Esophagus (tissue), 2 donors: ENCODE measurements around the gene ASPRV1. TPM values are rescaled to one million over a fixed set of nuclear protein-coding genes. Genes with fewer than 3 reads are reported as not detected.
"Not testable (repeated sequence)": the region's sequence is repeated elsewhere in the genome, so short reads cannot be mapped to it uniquely, and the experiment has no call there.

ENCODE experiments used
- H3K27ac ChIP-seq, 2 donors: one replicate each; pipeline ENCODE4 v1.5.1; 2013; ENCODE audit warnings: low read depth in 2 of 2, mild to moderate bottlenecking in 2 of 2, inconsistent platforms in 1 of 2, low read length in 1 of 2, moderate library complexity in 1 of 2
- H3K27me3 ChIP-seq, 2 donors: one replicate each; pipeline ENCODE4 v1.6.1; 2013; ENCODE audit warnings: low read length in 2 of 2, control low read depth in 1 of 2, mild to moderate bottlenecking in 1 of 2; ENCODE audit not compliant: insufficient read depth in 2 of 2, control insufficient read depth in 1 of 2
- H3K36me3 ChIP-seq, 2 donors: one replicate each; pipeline ENCODE4 v1.6.1; 2013; ENCODE audit warnings: low read length in 1 of 2; ENCODE audit not compliant: control insufficient read depth in 2 of 2, insufficient read depth in 2 of 2
- H3K4me1 ChIP-seq, 2 donors: one replicate each; pipeline ENCODE4 v1.6.1; 2013; ENCODE audit warnings: low read length in 1 of 2; ENCODE audit not compliant: control insufficient read depth in 2 of 2, insufficient read depth in 2 of 2
- H3K4me3 ChIP-seq, 2 donors: one replicate each; pipeline ENCODE4 v1.5.1; 2013; ENCODE audit warnings: low read length in 2 of 2, mild to moderate bottlenecking in 2 of 2, low read depth in 1 of 2, moderate library complexity in 1 of 2
- H3K9me3 ChIP-seq, 2 donors: one replicate each; pipeline ENCODE4 v1.6.1; 2013; ENCODE audit warnings: mild to moderate bottlenecking in 2 of 2, low read depth in 1 of 2, low read length in 1 of 2, moderate library complexity in 1 of 2; ENCODE audit not compliant: control insufficient read depth in 2 of 2, insufficient read depth in 1 of 2
- WGBS, 2 donors: extraction: QIAGEN DNeasy Blood & Tissue Kit; methylation state at CpG; one replicate each; pipeline ENCODE4 v1.1.7; 2013; 5-methylcytosine and 5-hydroxymethylcytosine counted together
- polyA plus RNA-seq, 2 donors: library from polyadenylated mRNA; stranded (reverse); fragments of 200-250 nt; gene quantifications; one replicate each; pipeline ENCODE4 v1.2.3, GENCODE V29; 2013
- donor health status: healthy with polysubstance abuse.
- donor health status: Bipolar disorder and iron deficiency.

The ASPRV1 gene
- polyA plus RNA-seq, 2 donors: 0.45 to 0.71 TPM

- Histone ChIP-seq H3K9me3 (no peaks in the 10 kb centered on the region), H3K27me3 (no peaks in the 10 kb centered on the region), H3K4me1 (peaks cover 0 to 4% of the 10 kb centered on the region in 2 donors), H3K27ac (peak overlapping the region; percentile 39 to 48), H3K4me3 (no peak overlapping the region), H3K36me3 (no peaks in the 10 kb centered on the region)
- 63 to 67% methylated on average over 2 of the region's 2 CpGs for WGBS, 2 donors
Observed at GRCh38 chr2:70002241-70002899, 40.9 kb upstream of the ASPRV1 start.

DNA sequence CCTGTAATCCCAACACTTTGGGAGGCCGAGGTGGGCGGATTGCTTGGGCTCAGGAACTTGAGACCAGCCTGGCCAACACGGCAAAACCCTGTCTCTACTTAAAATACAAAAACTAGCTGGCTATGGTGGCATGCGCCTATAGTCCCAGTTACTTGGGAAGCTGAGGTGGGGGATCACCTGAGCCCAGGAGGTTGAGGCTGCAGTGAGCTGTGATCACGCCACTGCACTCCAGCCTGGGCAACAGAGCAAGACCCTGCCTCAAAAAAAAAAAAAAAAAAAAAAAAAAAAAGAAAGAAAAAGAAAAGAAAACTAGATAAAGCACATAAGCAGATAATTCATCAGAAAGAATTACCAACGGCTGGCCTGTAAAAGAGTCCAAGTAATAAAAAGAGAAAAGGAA, 39.1 kb upstream of the ASPRV1 start:
- H3K36me3 ChIP-seq, H3K9me3 ChIP-seq, H3K4me1 ChIP-seq, H3K4me3 ChIP-seq, H3K27me3 ChIP-seq: not testable (repeated sequence)
- 94 to 97% methylated on average over 6 of the region's 6 CpGs for WGBS, 2 donors
- H3K27ac ChIP-seq: peak overlapping the region in 1 of 2 donors; percentile 36

DNA sequence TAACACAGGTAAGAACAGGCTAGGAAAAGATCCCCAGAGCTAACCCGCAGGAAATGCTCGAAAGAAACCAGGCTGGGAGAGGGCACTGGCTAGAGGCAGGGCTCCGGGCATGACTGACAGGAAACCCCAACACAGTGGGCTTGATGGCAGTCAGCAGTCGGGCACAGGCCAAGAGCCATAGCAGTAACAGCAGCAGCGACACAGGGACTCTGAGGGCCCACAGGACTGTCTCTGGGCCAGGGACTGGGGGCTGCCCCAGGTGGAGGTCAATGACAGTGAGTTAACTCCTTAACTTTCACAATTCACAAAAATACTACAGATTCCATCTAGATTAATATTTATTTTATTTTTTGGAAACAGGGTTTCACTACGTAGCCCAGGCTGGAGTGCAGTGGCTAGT, 37.3 kb upstream of the ASPRV1 start:
- WGBS, 2 donors: 92 to 93% methylated on average over 6 of the region's 6 CpGs
- Histone ChIP-seq H3K4me3 (no peak overlapping the region), H3K9me3 (no peaks in the 10 kb centered on the region), H3K27me3 (no peaks in the 10 kb centered on the region), H3K36me3 (peaks cover 0 to 3% of the 10 kb centered on the region in 2 donors), H3K27ac (peak overlapping the region; percentile 49 to 78), H3K4me1 (peaks cover 0 to 7% of the 10 kb centered on the region in 2 donors)

DNA sequence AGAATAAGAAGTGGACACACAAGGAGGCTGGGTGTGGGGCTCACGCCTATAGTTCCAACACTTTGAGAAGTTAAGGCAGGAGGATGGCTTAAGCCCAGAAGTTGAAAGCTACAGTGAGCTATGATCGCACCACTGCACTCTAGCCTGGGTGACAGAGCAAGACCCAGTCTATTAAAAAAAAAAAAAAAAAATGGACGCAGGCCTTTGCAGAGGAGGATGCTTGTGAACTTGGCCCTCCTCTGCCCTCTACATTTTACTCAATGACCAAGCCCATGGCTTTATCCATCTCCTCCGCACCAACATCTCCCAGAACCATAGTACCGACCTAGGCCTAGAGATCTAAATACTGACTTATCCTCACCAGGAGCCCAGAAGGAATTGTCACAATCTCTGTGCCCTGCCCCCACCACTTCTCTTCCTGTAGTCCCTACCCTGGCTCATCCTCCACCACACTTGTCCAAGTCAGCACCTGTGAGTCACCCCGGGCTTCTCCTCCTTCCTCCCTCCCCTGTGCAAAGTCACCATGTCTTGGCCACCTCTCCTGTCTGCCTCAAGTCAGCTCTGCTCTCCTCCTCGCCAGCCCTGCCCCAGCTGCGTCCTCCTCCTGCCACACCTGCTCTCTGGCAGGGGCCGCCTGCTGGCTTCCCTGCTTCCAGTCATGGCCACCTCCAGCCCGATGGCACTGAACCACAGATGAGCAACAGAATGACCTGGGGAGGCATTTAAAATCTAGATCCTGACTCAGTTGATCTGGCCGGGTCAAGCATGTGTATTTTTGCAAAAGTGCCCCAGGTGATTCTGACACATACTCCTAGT, 35.8 kb upstream of the ASPRV1 start:
- no peaks in the 10 kb centered on the region for H3K27me3 ChIP-seq
- H3K36me3 ChIP-seq: peaks cover 0 to 7% of the 10 kb centered on the region in 2 donors
- 71 to 78% methylated on average over 11 of the region's 11 CpGs for WGBS, 2 donors
- H3K9me3 ChIP-seq: peaks cover 0 to 2% of the 10 kb centered on the region in 2 donors
- peaks cover 0 to 7% of the 10 kb centered on the region in 2 donors for H3K4me1 ChIP-seq
- H3K27ac ChIP-seq: peak overlapping the region; percentile 78 to 92
- H3K4me3 ChIP-seq: no peak overlapping the region

DNA sequence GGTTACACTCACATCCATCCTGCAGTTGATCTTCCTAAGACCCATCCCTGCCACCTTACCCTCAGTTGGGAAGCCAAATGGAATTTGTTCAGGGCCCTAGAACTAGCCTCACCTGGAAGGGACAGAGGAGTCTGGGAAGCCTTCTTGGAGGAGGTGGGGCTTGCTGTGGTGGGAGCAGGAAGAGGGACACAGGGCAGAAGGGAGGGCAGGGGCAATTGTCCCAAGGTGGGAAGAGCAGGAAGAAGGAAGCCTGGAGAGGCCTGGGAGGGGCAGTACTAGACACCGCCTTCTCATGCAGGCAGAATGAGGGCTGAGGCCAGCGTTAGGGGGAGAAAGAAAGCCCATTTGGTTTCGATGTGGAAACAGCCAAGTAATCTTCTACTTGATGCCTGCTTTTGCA, 34.1 kb upstream of the ASPRV1 start:
- Histone ChIP-seq H3K27me3 (no peaks in the 10 kb centered on the region), H3K27ac (peak overlapping the region in 1 of 2 donors; percentile 1), H3K9me3 (peaks cover 0 to 2% of the 10 kb centered on the region in 2 donors), H3K36me3 (peaks cover 0 to 7% of the 10 kb centered on the region in 2 donors), H3K4me1 (peaks cover 0 to 7% of the 10 kb centered on the region in 2 donors), H3K4me3 (no peak overlapping the region)
- 95 to 96% methylated on average over 3 of the region's 3 CpGs for WGBS, 2 donors

- H3K27me3 ChIP-seq: no peaks in the 10 kb centered on the region
- H3K9me3 ChIP-seq: peaks cover 0 to 2% of the 10 kb centered on the region in 2 donors
- 92 to 94% methylated on average over 6 of the region's 6 CpGs for WGBS, 2 donors
- H3K4me3 ChIP-seq: no peak overlapping the region
- H3K36me3 ChIP-seq: peaks cover 0 to 7% of the 10 kb centered on the region in 2 donors
- H3K27ac ChIP-seq: peak overlapping the region in 1 of 2 donors; percentile 43
- peaks cover 0 to 7% of the 10 kb centered on the region in 2 donors for H3K4me1 ChIP-seq
Observed at GRCh38 chr2:69994166-69994565, 32.7 kb upstream of the ASPRV1 start.

DNA sequence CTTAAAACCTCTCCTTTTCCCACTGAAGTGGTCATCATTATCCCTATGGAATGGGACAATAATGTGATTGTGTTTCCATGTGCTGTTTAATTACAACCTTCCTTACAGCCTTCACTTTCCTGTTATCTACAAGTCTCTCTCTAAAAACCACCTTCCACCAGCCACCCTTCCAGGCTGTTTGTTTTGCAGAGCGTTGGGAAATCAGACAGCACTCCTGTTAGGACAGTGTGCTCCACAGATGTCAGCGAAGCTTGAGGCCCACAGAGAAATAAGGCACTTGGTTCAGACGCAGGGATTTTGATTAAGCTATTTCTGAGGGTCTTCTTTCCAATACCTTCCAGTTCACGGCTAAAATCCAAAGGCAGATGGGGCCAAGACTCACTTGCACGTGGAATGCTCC, 32.3 kb upstream of the ASPRV1 start:
- H3K9me3 ChIP-seq: peaks cover 0 to 2% of the 10 kb centered on the region in 2 donors
- no peak overlapping the region for H3K27ac ChIP-seq
- no peaks in the 10 kb centered on the region for H3K27me3 ChIP-seq
- 85 to 90% methylated on average over 5 of the region's 5 CpGs for WGBS, 2 donors
- no peak overlapping the region for H3K4me3 ChIP-seq
- peaks cover 0 to 7% of the 10 kb centered on the region in 2 donors for H3K36me3 ChIP-seq
- peaks cover 0 to 7% of the 10 kb centered on the region in 2 donors for H3K4me1 ChIP-seq

GRCh38 chr2:69993048-69993565, 31.7 kb upstream of the ASPRV1 start:
- Histone ChIP-seq H3K9me3 (peaks cover 0 to 2% of the 10 kb centered on the region in 2 donors), H3K27ac (no peak overlapping the region), H3K4me3 (no peak overlapping the region), H3K4me1 (peaks cover 0 to 7% of the 10 kb centered on the region in 2 donors), H3K36me3 (peaks cover 0 to 7% of the 10 kb centered on the region in 2 donors), H3K27me3 (no peaks in the 10 kb centered on the region)
- WGBS, 2 donors: 79 to 92% methylated on average over 7 of the region's 7 CpGs

DNA sequence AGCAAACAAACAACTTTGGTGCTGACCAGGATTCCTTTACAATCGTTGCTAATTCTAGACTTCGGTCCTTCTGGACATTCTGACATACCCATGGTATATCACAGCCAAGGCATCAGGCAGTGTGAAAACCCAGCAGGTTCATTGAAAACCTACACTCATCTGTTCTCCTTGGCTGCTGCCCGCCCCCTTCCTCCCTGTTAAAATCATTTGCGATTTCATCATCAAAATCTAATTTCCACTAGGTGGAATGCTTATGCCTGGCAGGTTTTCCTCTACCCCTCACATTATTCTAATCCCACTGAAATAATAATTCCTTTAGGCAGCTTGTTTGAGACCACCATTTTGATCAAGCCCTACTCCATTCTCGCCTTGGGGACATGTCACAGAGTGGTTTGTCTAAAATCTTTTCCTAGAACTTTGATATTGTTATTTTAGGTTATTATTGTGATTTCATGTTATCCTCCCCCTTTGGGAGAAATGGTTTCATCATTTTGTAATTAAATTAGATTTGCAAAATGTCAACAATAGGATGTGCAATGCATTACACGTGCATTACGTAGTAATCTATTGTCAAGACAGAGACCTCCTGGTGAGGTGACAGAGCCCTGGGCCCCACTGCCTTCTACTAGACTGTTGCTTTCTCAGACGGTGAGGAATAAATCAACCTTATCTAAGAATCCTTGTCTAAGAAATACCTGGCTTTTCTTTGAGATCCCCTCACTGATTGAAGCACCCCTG, 31.0 kb upstream of the ASPRV1 start:
- WGBS, 2 donors: 89 to 91% methylated on average over 8 of the region's 8 CpGs

More for the DNA sequence above, 31.0 kb upstream of the ASPRV1 start:
- H3K4me1 ChIP-seq: peaks cover 0 to 7% of the 10 kb centered on the region in 2 donors
- no peaks in the 10 kb centered on the region for H3K27me3 ChIP-seq
- H3K9me3 ChIP-seq: peaks cover 0 to 2% of the 10 kb centered on the region in 2 donors
- H3K27ac ChIP-seq: no peak overlapping the region
- H3K36me3 ChIP-seq: peaks cover 0 to 7% of the 10 kb centered on the region in 2 donors
- no peak overlapping the region for H3K4me3 ChIP-seq
